Natural killer cell (primary cell): ENCODE data around the gene ATXN1. TPM values are rescaled to one million over a fixed set of nuclear protein-coding genes. Genes with fewer than 3 reads are reported as not detected.

Experiments
- ATAC-seq, 3 donors: fragments of 150-1000 bp in 2 of 3; fragments of 200-7000 bp in 1 of 3; cut with Tn5 transposase; 1 replicate in 1 of 3; 2 replicates in 2 of 3; pipeline ENCODE4 v1.10.0; 2021; ENCODE audit warnings: mild to moderate bottlenecking in 2 of 3, moderate library complexity in 2 of 3
- DNase-seq, 2 donors: peaks; one replicate each; pipeline versions ENCODE4 v3.0.0 to v3.0.0-alpha.2; 2013 to 2021; ENCODE audit warnings: mixed read lengths in 1 of 2
- H3K27ac ChIP-seq: one replicate; pipeline ENCODE4 v1.5.1; 2013; ENCODE audit warnings: mild to moderate bottlenecking, low read length
- H3K27me3 ChIP-seq: one replicate; pipeline ENCODE4 v1.6.1; 2013; ENCODE audit warnings: low read length; ENCODE audit not compliant: control insufficient read depth, insufficient read depth
- H3K36me3 ChIP-seq: one replicate; pipeline ENCODE4 v1.6.1; 2013; ENCODE audit warnings: low read length; ENCODE audit not compliant: control insufficient read depth, insufficient read depth
- H3K4me1 ChIP-seq: one replicate; pipeline ENCODE4 v1.6.1; 2013; ENCODE audit warnings: low read length; ENCODE audit not compliant: control insufficient read depth, insufficient read depth
- H3K4me3 ChIP-seq: one replicate; pipeline ENCODE4 v1.5.1; 2013; ENCODE audit warnings: low read length
- H3K9me3 ChIP-seq: one replicate; pipeline ENCODE4 v1.6.1; 2013; ENCODE audit warnings: low read length; ENCODE audit not compliant: control insufficient read depth, insufficient read depth
- H3K27ac Mint-ChIP-seq, 2 donors: one replicate each; pipeline ENCODE4 v1.8.0; 2022; ENCODE audit warnings: mild to moderate bottlenecking in 2 of 2, mixed read lengths in 2 of 2, moderate library complexity in 1 of 2
- H3K27me3 Mint-ChIP-seq, 2 donors: one replicate each; pipeline ENCODE4 v1.8.0; 2022; ENCODE audit warnings: low read depth in 2 of 2, mixed read lengths in 2 of 2
- H3K36me3 Mint-ChIP-seq: one replicate; pipeline ENCODE4 v1.8.0; 2022; ENCODE audit warnings: mixed read lengths
- H3K4me1 Mint-ChIP-seq, 2 donors: one replicate each; pipeline ENCODE4 v1.8.0; 2022; ENCODE audit warnings: mixed read lengths in 2 of 2
- H3K4me3 Mint-ChIP-seq: one replicate; pipeline ENCODE4 v1.8.0; 2022; ENCODE audit warnings: mild to moderate bottlenecking, moderate library complexity, mixed read lengths
- H3K9me3 Mint-ChIP-seq, 2 donors: one replicate each; pipeline ENCODE4 v1.8.0; 2022; ENCODE audit warnings: mixed read lengths in 2 of 2
- CTCF ChIP-seq: fragments of 200-600 bp; IDR thresholded peaks from one replicate; pipeline ENCODE4 v1.8.0; 2022; ENCODE audit warnings: antibody characterized with exemption
- WGBS: methylation state at CpG from one replicate; pipeline ENCODE4 v1.1.7; 2013; ENCODE audit warnings: missing lambda C conversion rate; ENCODE audit not compliant: insufficient coverage; 5-methylcytosine and 5-hydroxymethylcytosine counted together
- intact Hi-C: fragments of 100-400 bp; cut with micrococcal nuclease; formaldehyde crosslinking; loops from one replicate; pipeline ENCODE4 v1.14.2; 2022
- total RNA-seq, 4 donors: library from RNA; stranded (reverse); fragments of 120-200 nt in 1 of 4; gene quantifications; one replicate each; pipeline versions ENCODE4 v1.2.3 to v1.2.4, GENCODE V29; 2013 to 2022

ATXN1 gene
- total RNA-seq, 3 donors from 2014 or later (not counting 1 experiment from before 2014, with no cell fraction given), result 90.4 to 120 (median 97.9) TPM

DNA sequence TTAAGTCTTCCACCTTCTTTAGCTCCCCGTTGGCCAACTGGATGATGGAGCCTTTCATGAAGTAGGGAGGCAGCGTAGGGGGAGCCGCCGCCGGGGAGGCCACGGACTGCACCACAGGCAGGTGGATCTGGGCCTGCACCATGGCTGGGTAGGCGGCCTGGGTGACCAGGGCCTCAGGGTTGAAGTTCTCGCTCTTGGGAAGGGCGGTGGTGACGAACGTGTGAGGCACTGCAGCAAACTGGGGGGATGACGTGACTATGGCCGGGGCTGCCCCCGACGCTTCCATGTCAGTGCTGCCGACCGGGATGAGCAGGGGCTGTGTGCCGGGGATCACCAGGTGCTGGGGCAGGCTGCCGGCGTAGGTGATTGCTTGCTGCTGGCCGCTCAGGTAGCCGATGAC is 434.7 kb downstream of the ATXN1 start:
- WGBS, result 96% methylated on average over 22 of the region's 22 CpGs
- no peaks in the 10 kb centered on the region for H3K27me3 Mint-ChIP-seq
- H3K4me1 Mint-ChIP-seq, result peaks cover 28 to 30% of the 10 kb centered on the region in 2 donors

GRCh38 chr6:16324606-16325225 is 436.5 kb downstream of the ATXN1 start:
- H3K27me3 ChIP-seq, result no peaks in the 10 kb centered on the region
- no peaks in the 10 kb centered on the region for H3K9me3 ChIP-seq
- H3K27ac Mint-ChIP-seq, result peak overlapping the region; percentile 70 to 94
- H3K4me1 Mint-ChIP-seq, result peaks cover 39 to 45% of the 10 kb centered on the region in 2 donors
- no peak overlapping the region for H3K4me3 Mint-ChIP-seq
- intact Hi-C loops, result loop anchor here (5.0 kb wide), 1 partner anchor 98 kb away; no protein-coding TSS in a partner anchor
- no peak for DNase-seq
- H3K27me3 Mint-ChIP-seq, result no peaks in the 10 kb centered on the region
- H3K4me3 ChIP-seq, result no peak overlapping the region
- no peaks in the 10 kb centered on the region for H3K9me3 Mint-ChIP-seq
- peaks cover 4% of the 10 kb centered on the region for H3K36me3 ChIP-seq
- no peaks in the 10 kb centered on the region for H3K36me3 Mint-ChIP-seq
- TF ChIP-seq CTCF, result no peak
- no peak overlapping the region for H3K27ac ChIP-seq
- H3K4me1 ChIP-seq, result peaks cover 54% of the 10 kb centered on the region
- ATAC-seq, result no peak
- whole genome bisulfite sequencing, result 95% methylated on average over 7 of the region's 7 CpGs

More for the DNA sequence above, 434.7 kb downstream of the ATXN1 start:
- Histone ChIP-seq H3K27ac (no peak overlapping the region), H3K4me3 (no peak overlapping the region), H3K4me1 (peaks cover 40% of the 10 kb centered on the region), H3K36me3 (peaks cover 3% of the 10 kb centered on the region), H3K9me3 (no peaks in the 10 kb centered on the region), H3K27me3 (no peaks in the 10 kb centered on the region)
- intact Hi-C loops, result no loop called here
- no peak overlapping the region for H3K4me3 Mint-ChIP-seq
- no peaks in the 10 kb centered on the region for H3K36me3 Mint-ChIP-seq
- ATAC-seq, result no peak
- H3K27ac Mint-ChIP-seq, result no peak overlapping the region
- TF ChIP-seq CTCF, result no peak
- no peaks in the 10 kb centered on the region for H3K9me3 Mint-ChIP-seq
- no peak for DNase-seq

GRCh38 chr6:16324184-16324583 is 437.1 kb downstream of the ATXN1 start:
- intact Hi-C loops, result loop anchor here (5.0 kb wide), 1 partner anchor 98 kb away; no protein-coding TSS in a partner anchor
- ATAC-seq, result no peak
- Histone ChIP-seq H3K4me1 (peaks cover 56% of the 10 kb centered on the region), H3K36me3 (peaks cover 4% of the 10 kb centered on the region), H3K27ac (peak overlapping the region; percentile 79), H3K27me3 (no peaks in the 10 kb centered on the region), H3K9me3 (no peaks in the 10 kb centered on the region), H3K4me3 (no peak overlapping the region)
- H3K27ac Mint-ChIP-seq, result peak overlapping the region; percentile 94 to 95
- 100% methylated on average over 2 of the region's 2 CpGs for WGBS
- H3K4me3 Mint-ChIP-seq, result no peak overlapping the region
- DNase-seq, result no peak
- no peaks in the 10 kb centered on the region for H3K9me3 Mint-ChIP-seq
- H3K36me3 Mint-ChIP-seq, result no peaks in the 10 kb centered on the region
- H3K4me1 Mint-ChIP-seq, result peaks cover 45 to 50% of the 10 kb centered on the region in 2 donors
- H3K27me3 Mint-ChIP-seq, result no peaks in the 10 kb centered on the region
- TF ChIP-seq CTCF, result no peak
